ENCODE results near the gene SYNJ1.
"Not testable (repeated sequence)": the region's sequence is repeated elsewhere in the genome, so short reads cannot be mapped to it uniquely, and the experiment has no call there.

Gene SYNJ1

GRCh38 chr21:32733990-32734613 is 6.3 kb upstream of the SYNJ1 start:
- DNase-seq (ENCODE audit: low spot score): no peak

GRCh38 chr21:32733356-32733755 is 5.5 kb upstream of the SYNJ1 start:
- DNase-seq (ENCODE audit: low spot score): no peak

- DNase-seq (ENCODE audit: low spot score): no peak
Measured at GRCh38 chr21:32732544-32732943, 4.7 kb upstream of the SYNJ1 start.

- DNase-seq (ENCODE audit: low spot score): no peak
Measured at GRCh38 chr21:32728848-32729247, 1.0 kb upstream of the SYNJ1 start.

GRCh38 chr21:32728456-32728839 is 635 bp upstream of the SYNJ1 start:
- no peak for DNase-seq (ENCODE audit: low spot score)

GRCh38 chr21:32726839-32727686 is 750 bp downstream of the SYNJ1 start:
- DNase-seq (ENCODE audit: low spot score): no peak

- no peak for DNase-seq (ENCODE audit: low spot score)
Measured at GRCh38 chr21:32719085-32719484, 8.7 kb downstream of the SYNJ1 start.

GRCh38 chr21:32717851-32718316 is 9.9 kb downstream of the SYNJ1 start:
- no peak for DNase-seq (ENCODE audit: low spot score)

- no peak for DNase-seq (ENCODE audit: low spot score)
Measured at GRCh38 chr21:32716486-32716885, 11.3 kb downstream of the SYNJ1 start.

- no peak for DNase-seq (ENCODE audit: low spot score)
Measured at GRCh38 chr21:32713726-32714125, 14.1 kb downstream of the SYNJ1 start.

GRCh38 chr21:32712641-32713040 is 15.2 kb downstream of the SYNJ1 start:
- DNase-seq (ENCODE audit: low spot score): no peak

- DNase-seq (ENCODE audit: low spot score): no peak
Measured at GRCh38 chr21:32712043-32712442, 15.8 kb downstream of the SYNJ1 start.

- no peak for DNase-seq (ENCODE audit: low spot score)
Measured at GRCh38 chr21:32710987-32711386, 16.8 kb downstream of the SYNJ1 start.

- no peak for DNase-seq (ENCODE audit: low spot score)
Measured at GRCh38 chr21:32710069-32710784, 17.6 kb downstream of the SYNJ1 start.

GRCh38 chr21:32708069-32708468 is 19.7 kb downstream of the SYNJ1 start:
- DNase-seq (ENCODE audit: low spot score): no peak

- no peak for DNase-seq (ENCODE audit: low spot score)
Measured at GRCh38 chr21:32705901-32706300, 21.9 kb downstream of the SYNJ1 start.

- no peak for DNase-seq (ENCODE audit: low spot score)
Measured at GRCh38 chr21:32705139-32705538, 22.7 kb downstream of the SYNJ1 start.

GRCh38 chr21:32702702-32703101 is 25.1 kb downstream of the SYNJ1 start:
- no peak for DNase-seq (ENCODE audit: low spot score)

GRCh38 chr21:32698971-32699693 is 28.7 kb downstream of the SYNJ1 start:
- no peak for DNase-seq (ENCODE audit: low spot score)

- no peak for DNase-seq (ENCODE audit: low spot score)
Measured at GRCh38 chr21:32698286-32698685, 29.5 kb downstream of the SYNJ1 start.

GRCh38 chr21:32695482-32695881 is 32.3 kb downstream of the SYNJ1 start:
- not testable (repeated sequence) for DNase-seq (ENCODE audit: low spot score)

- DNase-seq (ENCODE audit: low spot score): no peak
Measured at GRCh38 chr21:32693581-32693980, 34.2 kb downstream of the SYNJ1 start.

Data from CD4-positive, alpha-beta T cell treated with Interleukin-6 at 100 ng/mL for 8 hours (primary cell).